Smooth muscle cell (in vitro differentiated cells): ENCODE measurements around the gene CDH6. TPM values are rescaled to one million over a fixed set of nuclear protein-coding genes. Genes with fewer than 3 reads are reported as not detected.

Experiments used
- DNase-seq: peaks from one replicate; lab custom pipeline; 2025; ENCODE audit not compliant: unreplicated experiment; lab: John Stamatoyannopoulos, UW
- H2AFZ ChIP-seq: fragments of 200-600 bp; sonication (generic); 2 replicates; pipeline ENCODE4 v1.6.0; 2016; ENCODE audit warnings: antibody characterized with exemption, low read depth, mild to moderate bottlenecking
- H3F3A ChIP-seq: fragments of 200-600 bp; sonication (generic); 2 replicates; pipeline ENCODE4 v1.6.0; 2017; ENCODE audit warnings: antibody characterized with exemption, low read depth
- H3K27ac ChIP-seq: fragments of 200-600 bp; sonication (generic); 2 replicates; pipeline ENCODE4 v1.5.1; 2016; ENCODE audit warnings: low read depth, mild to moderate bottlenecking
- H3K27me3 ChIP-seq: fragments of 200-600 bp; sonication (generic); 2 replicates; pipeline ENCODE4 v1.6.1; 2016; ENCODE audit warnings: low read depth, mild to moderate bottlenecking
- H3K36me3 ChIP-seq: fragments of 200-600 bp; sonication (generic); 2 replicates; pipeline ENCODE4 v1.5.1; 2016; ENCODE audit warnings: low read depth
- H3K4me1 ChIP-seq: fragments of 200-600 bp; sonication (generic); 2 replicates; pipeline ENCODE4 v1.5.1; 2016; ENCODE audit warnings: low read depth
- H3K4me2 ChIP-seq: fragments of 200-600 bp; sonication (generic); 2 replicates; pipeline ENCODE4 v1.6.0; 2016; ENCODE audit warnings: mild to moderate bottlenecking
- H3K4me3 ChIP-seq: fragments of 200-600 bp; sonication (generic); 2 replicates; pipeline ENCODE4 v1.5.1; 2016; ENCODE audit warnings: mild to moderate bottlenecking
- H3K79me2 ChIP-seq: fragments of 200-600 bp; sonication (generic); 2 replicates; pipeline ENCODE4 v1.6.0; 2016; ENCODE audit warnings: low read depth, mild to moderate bottlenecking
- H3K9ac ChIP-seq: fragments of 200-600 bp; sonication (generic); 2 replicates; pipeline ENCODE4 v1.6.0; 2016; ENCODE audit warnings: low read depth
- H3K9me3 ChIP-seq: fragments of 200-600 bp; sonication (generic); replicated peaks from 2 replicates; pipeline ENCODE4 v1.5.1; 2016; ENCODE audit warnings: low read depth
- H4K20me1 ChIP-seq: fragments of 200-600 bp; sonication (generic); 2 replicates; pipeline ENCODE4 v1.6.0; 2016; ENCODE audit warnings: low read depth
- WGBS: methylation state at CpG from one replicate; pipeline ENCODE4 v1.1.7; 2016; ENCODE audit warnings: low lambda C conversion rate; 5-methylcytosine and 5-hydroxymethylcytosine counted together
- polyA plus RNA-seq: library from polyadenylated mRNA; unstranded; fragments of >200 nt; fragmentation: Nextera tagmentation; extraction: Ambion mirVana; gene quantifications from 2 replicates; pipeline ENCODE4 v1.2.1, GENCODE V29; 2016
- total RNA-seq: library from RNA; depleted of rRNA; stranded (reverse); fragments of >200 nt; gene quantifications from 2 replicates; pipeline ENCODE4 v1.2.3, GENCODE V29; 2014
- TF ChIP-seq, protein P1 (sequence below): fragments of 200-600 bp; sonication (generic); IDR thresholded peaks from 2 replicates; pipeline ENCODE4 v1.5.1; 2017; ENCODE audit warnings: borderline replicate concordance, mild to moderate bottlenecking, antibody characterized with exemption; ENCODE audit not compliant: insufficient read depth, poor library complexity, severe bottlenecking

CDH6 gene
- total and polyA plus RNA-seq, 2 experiments from 2014 or later: 1.5 to 5.9 TPM

GRCh38 chr5:31301833-31302232 is 108.3 kb downstream of the CDH6 start:
- WGBS: 73% methylated on average over 5 of the region's 5 CpGs

DNA sequence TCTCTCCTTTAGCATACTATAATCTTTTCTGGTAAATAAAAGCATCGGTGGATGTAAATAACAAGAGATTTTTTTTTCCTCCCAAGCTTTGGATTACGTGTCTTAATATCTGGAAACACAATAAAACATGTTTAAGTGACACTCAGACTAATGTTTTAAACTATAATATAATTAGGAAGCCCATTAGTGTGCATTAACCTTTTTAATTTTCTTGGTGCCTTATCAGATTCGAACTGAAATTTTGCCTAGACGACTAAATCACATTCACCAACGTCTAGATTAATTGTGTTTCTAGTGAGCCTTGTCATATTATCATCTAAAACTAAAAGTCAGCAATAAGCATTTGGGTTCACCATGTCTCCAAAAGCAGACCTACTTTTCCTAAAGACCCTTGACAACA is 110.2 kb downstream of the CDH6 start:
- Histone ChIP-seq H3K4me1 (no peaks in the 10 kb centered on the region), H3K27me3 (no peaks in the 10 kb centered on the region), H3K36me3 (no peaks in the 10 kb centered on the region), H2AFZ (no peak overlapping the region), H3K9me3 (no peaks in the 10 kb centered on the region), H3K27ac (no peak overlapping the region), H3K4me2 (no peak overlapping the region), H3F3A (no peaks in the 10 kb centered on the region), H3K9ac (no peak overlapping the region), H3K4me3 (no peak overlapping the region), H4K20me1 (no peaks in the 10 kb centered on the region), H3K79me2 (no peaks in the 10 kb centered on the region)
- 87% methylated on average over 5 of the region's 5 CpGs for WGBS
- TF ChIP-seq, protein P1, sequence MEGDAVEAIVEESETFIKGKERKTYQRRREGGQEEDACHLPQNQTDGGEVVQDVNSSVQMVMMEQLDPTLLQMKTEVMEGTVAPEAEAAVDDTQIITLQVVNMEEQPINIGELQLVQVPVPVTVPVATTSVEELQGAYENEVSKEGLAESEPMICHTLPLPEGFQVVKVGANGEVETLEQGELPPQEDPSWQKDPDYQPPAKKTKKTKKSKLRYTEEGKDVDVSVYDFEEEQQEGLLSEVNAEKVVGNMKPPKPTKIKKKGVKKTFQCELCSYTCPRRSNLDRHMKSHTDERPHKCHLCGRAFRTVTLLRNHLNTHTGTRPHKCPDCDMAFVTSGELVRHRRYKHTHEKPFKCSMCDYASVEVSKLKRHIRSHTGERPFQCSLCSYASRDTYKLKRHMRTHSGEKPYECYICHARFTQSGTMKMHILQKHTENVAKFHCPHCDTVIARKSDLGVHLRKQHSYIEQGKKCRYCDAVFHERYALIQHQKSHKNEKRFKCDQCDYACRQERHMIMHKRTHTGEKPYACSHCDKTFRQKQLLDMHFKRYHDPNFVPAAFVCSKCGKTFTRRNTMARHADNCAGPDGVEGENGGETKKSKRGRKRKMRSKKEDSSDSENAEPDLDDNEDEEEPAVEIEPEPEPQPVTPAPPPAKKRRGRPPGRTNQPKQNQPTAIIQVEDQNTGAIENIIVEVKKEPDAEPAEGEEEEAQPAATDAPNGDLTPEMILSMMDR: no peak
- DNase-seq: no peak

More at GRCh38 chr5:31301833-31302232, 108.3 kb downstream of the CDH6 start:
- Histone ChIP-seq H3K9me3 (no peaks in the 10 kb centered on the region), H3K4me1 (no peaks in the 10 kb centered on the region), H3K4me2 (no peak overlapping the region), H3K27me3 (no peaks in the 10 kb centered on the region), H3K9ac (no peak overlapping the region), H3K4me3 (no peak overlapping the region), H4K20me1 (no peaks in the 10 kb centered on the region), H3F3A (no peaks in the 10 kb centered on the region), H3K36me3 (no peaks in the 10 kb centered on the region), H3K79me2 (no peaks in the 10 kb centered on the region), H2AFZ (no peak overlapping the region), H3K27ac (no peak overlapping the region)
- no peak for DNase-seq
- TF ChIP-seq, protein P1: no peak

- 74% methylated on average over 13 of the region's 13 CpGs for WGBS
- no peak overlapping the region for H3K27ac ChIP-seq
- H3K4me2 ChIP-seq: no peak overlapping the region
- H2AFZ ChIP-seq: no peak overlapping the region
- no peaks in the 10 kb centered on the region for H4K20me1 ChIP-seq
- H3K9me3 ChIP-seq: no peaks in the 10 kb centered on the region
- no peaks in the 10 kb centered on the region for H3K27me3 ChIP-seq
- H3K4me1 ChIP-seq: no peaks in the 10 kb centered on the region
- H3K4me3 ChIP-seq: no peak overlapping the region
- H3K79me2 ChIP-seq: no peaks in the 10 kb centered on the region
- no peaks in the 10 kb centered on the region for H3K36me3 ChIP-seq
- no peak for DNase-seq
- no peaks in the 10 kb centered on the region for H3F3A ChIP-seq
- TF ChIP-seq, protein P1: no peak
- H3K9ac ChIP-seq: no peak overlapping the region
These were observed 124.2 kb downstream of the CDH6 start for GRCh38 chr5:31317665-31318064.

GRCh38 chr5:31319335-31319734 is 125.8 kb downstream of the CDH6 start:
- WGBS: 86% methylated on average over 4 of the region's 4 CpGs
- Histone ChIP-seq H3F3A (no peaks in the 10 kb centered on the region), H3K79me2 (no peaks in the 10 kb centered on the region), H3K9me3 (no peaks in the 10 kb centered on the region), H3K4me2 (no peak overlapping the region), H3K27ac (no peak overlapping the region), H3K4me3 (no peak overlapping the region), H3K27me3 (no peaks in the 10 kb centered on the region), H3K4me1 (no peaks in the 10 kb centered on the region), H4K20me1 (no peaks in the 10 kb centered on the region), H3K9ac (no peak overlapping the region), H2AFZ (no peak overlapping the region), H3K36me3 (no peaks in the 10 kb centered on the region)
- DNase-seq: no peak
- TF ChIP-seq, protein P1: no peak
